ENCODE data around the gene SLC17A7.
"Not testable (repeated sequence)": the region's sequence is repeated elsewhere in the genome, so short reads cannot be mapped to it uniquely, and the experiment has no call there.

SLC17A7 gene

GRCh38 chr19:49463960-49464740, 22.8 kb upstream of the SLC17A7 start:
- H3K4me3 ChIP-seq (ENCODE audit: insufficient read depth in 1 of 2, low read depth in 1 of 2, low read length in 2 of 2): no peak overlapping the region
- no peak overlapping the region for H2BK120ac ChIP-seq (ENCODE audit: low read depth, low read length)
- H3K14ac ChIP-seq (ENCODE audit: low read length in 2 of 2): no peak overlapping the region
- H3K4me2 ChIP-seq (ENCODE audit: low read length, poor library complexity, severe bottlenecking): no peak overlapping the region
- WGBS: 96% methylated on average over 38 of the region's 39 CpGs
- peaks cover 11 to 68% of the 10 kb centered on the region in 2 experiments for H3K36me3 ChIP-seq (ENCODE audit: control insufficient read depth in 1 of 2, insufficient read depth in 2 of 2, low read depth in 1 of 2, low read length in 2 of 2)
- no peak overlapping the region for H2AK5ac ChIP-seq (ENCODE audit: low read length, severe bottlenecking)
- H3K9me3 ChIP-seq (ENCODE audit: control insufficient read depth, low read length): no peaks in the 10 kb centered on the region
- peaks cover 5% of the 10 kb centered on the region for H3K79me1 ChIP-seq (replicated peaks; ENCODE audit: low read length, poor library complexity, severe bottlenecking)
- no peak overlapping the region for H2AFZ ChIP-seq (ENCODE audit: low read depth, low read length)
- H3K27me3 ChIP-seq (ENCODE audit: control insufficient read depth in 1 of 2, insufficient read depth in 1 of 2, low read length in 2 of 2): no peaks in the 10 kb centered on the region
- H3K18ac ChIP-seq (ENCODE audit: low read depth in 1 of 2, low read length in 2 of 2): no peak overlapping the region
- no peak overlapping the region for H3K4ac ChIP-seq (ENCODE audit: low read depth in 1 of 2, low read length in 2 of 2)
- H2BK5ac ChIP-seq (ENCODE audit: low read depth, low read length, poor library complexity, severe bottlenecking): no peak overlapping the region
- H3K4me1 ChIP-seq (ENCODE audit: control insufficient read depth, insufficient read depth, low read depth, low read length): peaks cover 1% of the 10 kb centered on the region
- no peak overlapping the region for H2BK12ac ChIP-seq (ENCODE audit: low read length in 2 of 2)
- DNase-seq: no peak
- no peak overlapping the region for H3K23ac ChIP-seq (ENCODE audit: low read length in 2 of 2)
- H4K8ac ChIP-seq (ENCODE audit: low read length): no peak overlapping the region
- no peak overlapping the region for H2BK15ac ChIP-seq (ENCODE audit: low read depth, poor library complexity, severe bottlenecking)
- no peak overlapping the region for H4K91ac ChIP-seq (ENCODE audit: low read length)
- no peak overlapping the region for H3K27ac ChIP-seq (ENCODE audit: low read length, poor library complexity, severe bottlenecking)
- H3K9ac ChIP-seq (ENCODE audit: low read length): no peak overlapping the region

GRCh38 chr19:49462492-49462891, 21.2 kb upstream of the SLC17A7 start:
- H4K91ac ChIP-seq (ENCODE audit: low read length): no peak overlapping the region
- H2BK5ac ChIP-seq (ENCODE audit: low read depth, low read length, poor library complexity, severe bottlenecking): no peak overlapping the region
- H3K79me1 ChIP-seq (replicated peaks; ENCODE audit: low read length, poor library complexity, severe bottlenecking): peaks cover 12% of the 10 kb centered on the region
- H3K4me2 ChIP-seq (ENCODE audit: low read length, poor library complexity, severe bottlenecking): no peak overlapping the region
- H2BK120ac ChIP-seq (ENCODE audit: low read depth, low read length): no peak overlapping the region
- H3K9ac ChIP-seq (ENCODE audit: low read length): no peak overlapping the region
- H2BK12ac ChIP-seq (ENCODE audit: low read length in 2 of 2): no peak overlapping the region
- no peak overlapping the region for H3K14ac ChIP-seq (ENCODE audit: low read length in 2 of 2)
- no peak for DNase-seq
- H3K27ac ChIP-seq (ENCODE audit: low read length, poor library complexity, severe bottlenecking): no peak overlapping the region
- 96% methylated on average over 11 of the region's 12 CpGs for WGBS
- H2BK15ac ChIP-seq (ENCODE audit: low read depth, poor library complexity, severe bottlenecking): no peak overlapping the region
- no peak overlapping the region for H3K4me3 ChIP-seq (ENCODE audit: insufficient read depth in 1 of 2, low read depth in 1 of 2, low read length in 2 of 2)
- no peak overlapping the region for H2AK5ac ChIP-seq (ENCODE audit: low read length, severe bottlenecking)
- no peak overlapping the region for H2AFZ ChIP-seq (ENCODE audit: low read depth, low read length)
- H3K36me3 ChIP-seq (ENCODE audit: control insufficient read depth in 1 of 2, insufficient read depth in 2 of 2, low read depth in 1 of 2, low read length in 2 of 2): peaks cover 11 to 56% of the 10 kb centered on the region in 2 experiments
- no peak overlapping the region for H3K4ac ChIP-seq (ENCODE audit: low read depth in 1 of 2, low read length in 2 of 2)
- H3K4me1 ChIP-seq (ENCODE audit: control insufficient read depth, insufficient read depth, low read depth, low read length): peaks cover 3% of the 10 kb centered on the region
- no peak overlapping the region for H4K8ac ChIP-seq (ENCODE audit: low read length)
- H3K18ac ChIP-seq (ENCODE audit: low read depth in 1 of 2, low read length in 2 of 2): no peak overlapping the region
- no peak overlapping the region for H3K23ac ChIP-seq (ENCODE audit: low read length in 2 of 2)
- no peaks in the 10 kb centered on the region for H3K9me3 ChIP-seq (ENCODE audit: control insufficient read depth, low read length)
- H3K27me3 ChIP-seq (ENCODE audit: control insufficient read depth in 1 of 2, insufficient read depth in 1 of 2, low read length in 2 of 2): no peaks in the 10 kb centered on the region

- Histone ChIP-seq H2AFZ (ENCODE audit: low read depth, low read length) (no peak overlapping the region), H3K9ac (ENCODE audit: low read length) (no peak overlapping the region), H3K14ac (ENCODE audit: low read length in 2 of 2) (no peak overlapping the region), H3K27me3 (ENCODE audit: control insufficient read depth in 1 of 2, insufficient read depth in 1 of 2, low read length in 2 of 2) (no peaks in the 10 kb centered on the region), H3K4ac (ENCODE audit: low read depth in 1 of 2, low read length in 2 of 2) (no peak overlapping the region), H3K4me3 (ENCODE audit: insufficient read depth in 1 of 2, low read depth in 1 of 2, low read length in 2 of 2) (no peak overlapping the region), H4K8ac (ENCODE audit: low read length) (no peak overlapping the region), H3K79me1 (replicated peaks; ENCODE audit: low read length, poor library complexity, severe bottlenecking) (peaks cover 12% of the 10 kb centered on the region), H3K23ac (ENCODE audit: low read length in 2 of 2) (no peak overlapping the region), H2BK15ac (ENCODE audit: low read depth, poor library complexity, severe bottlenecking) (no peak overlapping the region), H2AK5ac (ENCODE audit: low read length, severe bottlenecking) (no peak overlapping the region), H3K4me1 (ENCODE audit: control insufficient read depth, insufficient read depth, low read depth, low read length) (peaks cover 3% of the 10 kb centered on the region), H3K9me3 (ENCODE audit: control insufficient read depth, low read length) (no peaks in the 10 kb centered on the region), H3K36me3 (ENCODE audit: control insufficient read depth in 1 of 2, insufficient read depth in 2 of 2, low read depth in 1 of 2, low read length in 2 of 2) (peaks cover 11 to 52% of the 10 kb centered on the region in 2 experiments), H3K18ac (ENCODE audit: low read depth in 1 of 2, low read length in 2 of 2) (no peak overlapping the region), H3K27ac (ENCODE audit: low read length, poor library complexity, severe bottlenecking) (no peak overlapping the region), H4K91ac (ENCODE audit: low read length) (no peak overlapping the region), H2BK12ac (ENCODE audit: low read length in 2 of 2) (no peak overlapping the region), H3K4me2 (ENCODE audit: low read length, poor library complexity, severe bottlenecking) (no peak overlapping the region), H2BK120ac (ENCODE audit: low read depth, low read length) (no peak overlapping the region), H2BK5ac (ENCODE audit: low read depth, low read length, poor library complexity, severe bottlenecking) (no peak overlapping the region)
- WGBS: 97% methylated on average over 24 of the region's 37 CpGs
- no peak for DNase-seq
Measured at GRCh38 chr19:49461656-49462055, 20.3 kb upstream of the SLC17A7 start.

- not testable (repeated sequence) for H3K18ac ChIP-seq (ENCODE audit: low read depth in 1 of 2, low read length in 2 of 2); H2AK5ac ChIP-seq (ENCODE audit: low read length, severe bottlenecking); H3K23ac ChIP-seq (ENCODE audit: low read length in 2 of 2); H3K9me3 ChIP-seq (ENCODE audit: control insufficient read depth, low read length); H3K4me3 ChIP-seq (ENCODE audit: insufficient read depth in 1 of 2, low read depth in 1 of 2, low read length in 2 of 2); H3K4ac ChIP-seq (ENCODE audit: low read depth in 1 of 2, low read length in 2 of 2); H4K8ac ChIP-seq (ENCODE audit: low read length); H2AFZ ChIP-seq (ENCODE audit: low read depth, low read length); H2BK15ac ChIP-seq (ENCODE audit: low read depth, poor library complexity, severe bottlenecking); H3K27ac ChIP-seq (ENCODE audit: low read length, poor library complexity, severe bottlenecking); H2BK5ac ChIP-seq (ENCODE audit: low read depth, low read length, poor library complexity, severe bottlenecking); H3K14ac ChIP-seq (ENCODE audit: low read length in 2 of 2); H2BK120ac ChIP-seq (ENCODE audit: low read depth, low read length); H3K4me2 ChIP-seq (ENCODE audit: low read length, poor library complexity, severe bottlenecking); DNase-seq; H3K27me3 ChIP-seq (ENCODE audit: control insufficient read depth in 1 of 2, insufficient read depth in 1 of 2, low read length in 2 of 2); H3K9ac ChIP-seq (ENCODE audit: low read length); H3K4me1 ChIP-seq (ENCODE audit: control insufficient read depth, insufficient read depth, low read depth, low read length); H4K91ac ChIP-seq (ENCODE audit: low read length); H2BK12ac ChIP-seq (ENCODE audit: low read length in 2 of 2)
- Histone ChIP-seq H3K79me1 (replicated peaks; ENCODE audit: low read length, poor library complexity, severe bottlenecking) (peaks cover 15% of the 10 kb centered on the region), H3K36me3 (ENCODE audit: control insufficient read depth in 1 of 2, insufficient read depth in 2 of 2, low read depth in 1 of 2, low read length in 2 of 2) (peaks cover 11 to 47% of the 10 kb centered on the region in 2 experiments)
- WGBS: no CpG with 5 or more reads among the region's 1 CpG
Measured at GRCh38 chr19:49461130-49461529, 19.8 kb upstream of the SLC17A7 start.
